WTC11 (cell line): Measurements from ENCODE around the gene PDXK. TPM values are rescaled to one million over a fixed set of nuclear protein-coding genes. Genes with fewer than 3 reads are reported as not detected.

Experiments used
- ATAC-seq: fragments of 200-7000 bp; cut with Tn5 transposase; 2 replicates; pipeline ENCODE4 v1.10.0; 2021; ENCODE audit warnings: mild to moderate bottlenecking, moderate library complexity
- CTCF ChIA-PET: fragments of 300-600 bp; sonication (Branson Sonifier 250); formaldehyde crosslinking; loops from one replicate; lab custom pipeline; 2021; ENCODE audit warnings: antibody characterized with exemption; lab: Charles Lee
- POLR2A ChIA-PET: fragments of 350-600 bp; sonication (Branson Sonifier 250); formaldehyde crosslinking; loops from one replicate; lab custom pipeline; 2021; ENCODE audit warnings: antibody characterized with exemption; lab: Charles Lee
- DNase-seq: peaks from one replicate; pipeline ENCODE4 v3.0.0; 2021; ENCODE audit warnings: low spot score
- H3K27ac Mint-ChIP-seq: 2 replicates; pipeline ENCODE4 v1.8.0; 2021; ENCODE audit warnings: mixed read lengths
- H3K27me3 Mint-ChIP-seq: 2 replicates; pipeline ENCODE4 v1.8.0; 2021; ENCODE audit warnings: low read depth, mild to moderate bottlenecking, moderate library complexity, mixed read lengths
- H3K36me3 Mint-ChIP-seq: 2 replicates; pipeline ENCODE4 v1.8.0; 2021; ENCODE audit warnings: mixed read lengths
- H3K4me1 Mint-ChIP-seq: 2 replicates; pipeline ENCODE4 v1.8.0; 2022; ENCODE audit warnings: mixed read lengths
- H3K4me3 Mint-ChIP-seq: 2 replicates; pipeline ENCODE4 v1.8.0; 2021; ENCODE audit warnings: mild to moderate bottlenecking, moderate library complexity, mixed read lengths
- H3K9me3 Mint-ChIP-seq: 2 replicates; pipeline ENCODE4 v1.8.0; 2021; ENCODE audit warnings: mixed read lengths
- ATF1 ChIP-seq: sonication (generic); formaldehyde crosslinking; IDR thresholded peaks from 2 replicates; pipeline ENCODE4 v1.8.1; 2023; ENCODE audit warnings: mild to moderate bottlenecking, moderate library complexity, missing genetic modification reagents
- ATF6 ChIP-seq: sonication (generic); formaldehyde crosslinking; IDR thresholded peaks from 2 replicates; pipeline ENCODE4 v1.8.1; 2023; ENCODE audit warnings: mild to moderate bottlenecking, missing genetic modification reagents
- CREM ChIP-seq: sonication (generic); formaldehyde crosslinking; IDR thresholded peaks from 2 replicates; pipeline ENCODE4 v1.8.1; 2022; ENCODE audit warnings: mild to moderate bottlenecking, missing genetic modification reagents, moderate library complexity
- FOXJ3 ChIP-seq: sonication (generic); formaldehyde crosslinking; IDR thresholded peaks from 2 replicates; pipeline ENCODE4 v1.9.0; 2021; ENCODE audit warnings: missing genetic modification reagents, mild to moderate bottlenecking, borderline replicate concordance
- FOXK1 ChIP-seq: sonication (generic); formaldehyde crosslinking; IDR thresholded peaks from 2 replicates; pipeline ENCODE4 v1.8.0; 2022; ENCODE audit warnings: mild to moderate bottlenecking, moderate library complexity, missing genetic modification reagents
- MYBL2 ChIP-seq: sonication (generic); formaldehyde crosslinking; IDR thresholded peaks from 2 replicates; pipeline ENCODE4 v1.8.1; 2023; ENCODE audit warnings: mild to moderate bottlenecking, moderate library complexity, missing genetic modification reagents
- NR1H2 ChIP-seq: sonication (generic); formaldehyde crosslinking; IDR thresholded peaks from 2 replicates; pipeline ENCODE4 v1.9.0; 2021; ENCODE audit warnings: mild to moderate bottlenecking, moderate library complexity, missing genetic modification reagents
- NR2C2 ChIP-seq: sonication (generic); formaldehyde crosslinking; IDR thresholded peaks from 2 replicates; pipeline ENCODE4 v1.8.0; 2022; ENCODE audit warnings: mild to moderate bottlenecking, missing genetic modification reagents
- NR3C1 ChIP-seq: sonication (generic); formaldehyde crosslinking; conservative IDR thresholded peaks from 2 replicates; pipeline ENCODE4 v1.8.1; 2023; ENCODE audit warnings: low read depth, mild to moderate bottlenecking, missing genetic modification reagents
- TCF7 ChIP-seq: sonication (generic); formaldehyde crosslinking; IDR thresholded peaks from 2 replicates; pipeline ENCODE4 v1.8.0; 2022; ENCODE audit warnings: mild to moderate bottlenecking, low read depth, missing genetic modification reagents, moderate library complexity
- TEAD1 ChIP-seq: sonication (generic); formaldehyde crosslinking; IDR thresholded peaks from 2 replicates; pipeline ENCODE4 v1.8.0; 2022; ENCODE audit warnings: mild to moderate bottlenecking, missing genetic modification reagents
- USF1 ChIP-seq: sonication (generic); formaldehyde crosslinking; IDR thresholded peaks from 2 replicates; pipeline ENCODE4 v1.8.0; 2022; ENCODE audit warnings: mild to moderate bottlenecking, missing genetic modification reagents
- ZBTB21 ChIP-seq: sonication (generic); formaldehyde crosslinking; IDR thresholded peaks from 2 replicates; pipeline ENCODE4 v1.8.1; 2023; ENCODE audit warnings: mild to moderate bottlenecking, missing genetic modification reagents, borderline replicate concordance
- ZNF219 ChIP-seq: sonication (generic); formaldehyde crosslinking; IDR thresholded peaks from 2 replicates; pipeline ENCODE4 v1.8.0; 2023; ENCODE audit warnings: missing genetic modification reagents, mild to moderate bottlenecking, borderline replicate concordance
- ZNF317 ChIP-seq: sonication (generic); formaldehyde crosslinking; IDR thresholded peaks from 2 replicates; pipeline ENCODE4 v1.8.1; 2023; ENCODE audit warnings: low read depth, mild to moderate bottlenecking, moderate library complexity, missing genetic modification reagents, borderline replicate concordance
- ZNF423 ChIP-seq: fragments of 250-450 bp; sonication (Bioruptor Pico); IDR thresholded peaks from 2 replicates; pipeline ENCODE4 v2.1.2; 2022; ENCODE audit warnings: mild to moderate bottlenecking, moderate library complexity
- total RNA-seq: library from RNA; stranded (reverse); gene quantifications from 3 replicates; pipeline ENCODE4 v1.2.3, GENCODE V29; 2021
- TF ChIP-seq, protein P1 (sequence below): sonication (generic); formaldehyde crosslinking; IDR thresholded peaks from 2 replicates; pipeline ENCODE4 v1.8.1; 2023; ENCODE audit warnings: mild to moderate bottlenecking, missing genetic modification reagents, borderline replicate concordance
- TF ChIP-seq, protein P2 (sequence below): sonication (generic); formaldehyde crosslinking; IDR thresholded peaks from 2 replicates; pipeline ENCODE4 v1.8.0; 2022; ENCODE audit warnings: mild to moderate bottlenecking, missing genetic modification reagents
- TF ChIP-seq, protein P3 (sequence below): sonication (generic); formaldehyde crosslinking; IDR thresholded peaks from 2 replicates; pipeline ENCODE4 v1.8.0; 2022; ENCODE audit warnings: mild to moderate bottlenecking, missing genetic modification reagents

Gene PDXK
- total RNA-seq, 1 experiment from 2014 or later: 120 TPM

DNA sequence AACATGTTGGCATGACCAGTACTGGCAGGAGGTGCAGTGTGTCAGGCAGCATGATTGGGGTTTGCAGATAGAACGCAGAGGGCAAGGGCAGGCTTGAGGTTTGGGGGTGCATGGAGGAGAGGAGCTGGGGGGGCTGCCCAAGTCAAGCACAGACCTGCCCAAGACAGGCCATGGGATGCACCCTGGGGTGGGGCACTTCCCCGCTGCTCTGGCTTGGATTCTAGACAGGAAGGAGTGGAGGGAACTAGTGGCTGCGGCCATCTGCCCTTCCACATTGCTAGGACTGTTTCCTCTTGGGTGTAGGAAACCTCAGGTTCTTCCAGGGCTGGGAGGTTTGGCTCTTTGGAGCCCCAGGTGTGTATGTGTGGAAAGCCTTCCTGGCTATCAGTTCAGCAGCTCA, 3.0 kb downstream of the PDXK start:
- peaks cover 17% of the 10 kb centered on the region for H3K4me1 Mint-ChIP-seq
- CTCF ChIA-PET: no interaction called here
- no peak for ATAC-seq
- TF ChIP-seq NR1H2 (no peak), ZBTB21 (CRISPR knock-in tag) (no peak), TEAD1 (CRISPR knock-in tag) (no peak)
- H3K36me3 Mint-ChIP-seq: peaks cover 5% of the 10 kb centered on the region
- H3K4me3 Mint-ChIP-seq: no peak overlapping the region
- 0 out of 2 replicates have a peak overlapping the region, but pooled peaks have one; percentile 63 for H3K27ac Mint-ChIP-seq
- H3K27me3 Mint-ChIP-seq: peaks cover 9% of the 10 kb centered on the region
- H3K9me3 Mint-ChIP-seq: no peaks in the 10 kb centered on the region
- POLR2A ChIA-PET: no interaction called here
- DNase-seq: no peak

- no peak overlapping the region for H3K4me3 Mint-ChIP-seq
- H3K4me1 Mint-ChIP-seq: peaks cover 26% of the 10 kb centered on the region
- no peaks in the 10 kb centered on the region for H3K27me3 Mint-ChIP-seq
Observed at GRCh38 chr21:43723648-43724047, 4.7 kb downstream of the PDXK start.

DNA sequence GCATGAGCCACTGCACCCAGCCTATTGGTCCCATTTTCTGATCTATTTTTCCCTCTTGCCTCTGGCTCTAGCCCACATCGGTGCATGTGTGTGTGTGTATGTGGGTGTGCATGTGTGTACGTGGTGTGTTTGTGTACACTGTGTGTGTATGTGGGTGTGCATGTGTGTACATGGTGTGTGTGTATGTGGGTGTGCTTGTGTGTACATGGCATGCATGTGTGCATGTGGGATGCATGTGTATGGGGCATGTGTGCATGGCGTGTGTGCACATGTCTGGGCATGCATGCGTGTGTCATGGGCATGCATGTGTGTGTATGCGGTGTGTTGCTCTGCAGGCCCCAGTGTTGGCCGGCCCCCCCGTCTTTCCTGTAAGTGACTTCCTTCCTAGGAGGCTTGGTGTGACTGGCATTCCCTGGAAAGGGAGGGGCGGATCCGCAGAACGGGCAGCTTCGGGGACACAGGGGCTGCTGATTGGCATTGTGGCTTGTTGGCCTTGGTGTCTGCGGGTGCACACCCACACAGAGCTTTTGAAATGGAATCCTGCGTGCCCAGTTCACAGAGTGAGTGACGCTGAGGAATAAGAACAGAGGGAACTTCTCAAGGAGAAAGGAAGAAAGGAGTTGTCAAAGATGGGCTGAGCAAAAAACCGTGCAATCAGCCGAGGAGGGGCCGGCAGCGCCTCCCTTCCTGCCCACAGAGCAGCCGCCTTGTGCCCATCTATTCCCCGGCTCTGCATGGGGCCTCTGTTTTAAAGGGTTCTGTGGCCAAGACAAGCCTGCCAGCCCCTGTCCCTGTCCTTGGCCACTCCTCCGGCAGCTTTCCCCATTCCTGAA, 8.0 kb downstream of the PDXK start:
- peaks cover 5% of the 10 kb centered on the region for H3K36me3 Mint-ChIP-seq
- POLR2A ChIA-PET: interaction anchor here (2.4 kb wide), 1 partner anchor 14 kb away, joined by 6 read pairs; no protein-coding TSS in a partner anchor
- CTCF ChIA-PET: interaction anchor here (1.5 to 2.9 kb wide), 7 partner anchors 8 to 228 kb away, joined by 3 to 45 read pairs (median 7); partner anchors contain the start of gene PDXK
- DNase-seq: no peak
- no peak for ATAC-seq
- peak overlapping the region; percentile 98 for H3K27ac Mint-ChIP-seq
- no peaks in the 10 kb centered on the region for H3K9me3 Mint-ChIP-seq
- H3K4me3 Mint-ChIP-seq: no peak overlapping the region
- no peaks in the 10 kb centered on the region for H3K27me3 Mint-ChIP-seq
- peaks cover 20% of the 10 kb centered on the region for H3K4me1 Mint-ChIP-seq
- TF ChIP-seq, protein P1, sequence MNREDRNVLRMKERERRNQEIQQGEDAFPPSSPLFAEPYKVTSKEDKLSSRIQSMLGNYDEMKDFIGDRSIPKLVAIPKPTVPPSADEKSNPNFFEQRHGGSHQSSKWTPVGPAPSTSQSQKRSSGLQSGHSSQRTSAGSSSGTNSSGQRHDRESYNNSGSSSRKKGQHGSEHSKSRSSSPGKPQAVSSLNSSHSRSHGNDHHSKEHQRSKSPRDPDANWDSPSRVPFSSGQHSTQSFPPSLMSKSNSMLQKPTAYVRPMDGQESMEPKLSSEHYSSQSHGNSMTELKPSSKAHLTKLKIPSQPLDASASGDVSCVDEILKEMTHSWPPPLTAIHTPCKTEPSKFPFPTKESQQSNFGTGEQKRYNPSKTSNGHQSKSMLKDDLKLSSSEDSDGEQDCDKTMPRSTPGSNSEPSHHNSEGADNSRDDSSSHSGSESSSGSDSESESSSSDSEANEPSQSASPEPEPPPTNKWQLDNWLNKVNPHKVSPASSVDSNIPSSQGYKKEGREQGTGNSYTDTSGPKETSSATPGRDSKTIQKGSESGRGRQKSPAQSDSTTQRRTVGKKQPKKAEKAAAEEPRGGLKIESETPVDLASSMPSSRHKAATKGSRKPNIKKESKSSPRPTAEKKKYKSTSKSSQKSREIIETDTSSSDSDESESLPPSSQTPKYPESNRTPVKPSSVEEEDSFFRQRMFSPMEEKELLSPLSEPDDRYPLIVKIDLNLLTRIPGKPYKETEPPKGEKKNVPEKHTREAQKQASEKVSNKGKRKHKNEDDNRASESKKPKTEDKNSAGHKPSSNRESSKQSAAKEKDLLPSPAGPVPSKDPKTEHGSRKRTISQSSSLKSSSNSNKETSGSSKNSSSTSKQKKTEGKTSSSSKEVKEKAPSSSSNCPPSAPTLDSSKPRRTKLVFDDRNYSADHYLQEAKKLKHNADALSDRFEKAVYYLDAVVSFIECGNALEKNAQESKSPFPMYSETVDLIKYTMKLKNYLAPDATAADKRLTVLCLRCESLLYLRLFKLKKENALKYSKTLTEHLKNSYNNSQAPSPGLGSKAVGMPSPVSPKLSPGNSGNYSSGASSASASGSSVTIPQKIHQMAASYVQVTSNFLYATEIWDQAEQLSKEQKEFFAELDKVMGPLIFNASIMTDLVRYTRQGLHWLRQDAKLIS (CRISPR knock-in tag): no peak
- TF ChIP-seq MYBL2 (CRISPR knock-in tag): no peak
- TF ChIP-seq ZNF317 (CRISPR knock-in tag): no peak
- TF ChIP-seq, protein P2, sequence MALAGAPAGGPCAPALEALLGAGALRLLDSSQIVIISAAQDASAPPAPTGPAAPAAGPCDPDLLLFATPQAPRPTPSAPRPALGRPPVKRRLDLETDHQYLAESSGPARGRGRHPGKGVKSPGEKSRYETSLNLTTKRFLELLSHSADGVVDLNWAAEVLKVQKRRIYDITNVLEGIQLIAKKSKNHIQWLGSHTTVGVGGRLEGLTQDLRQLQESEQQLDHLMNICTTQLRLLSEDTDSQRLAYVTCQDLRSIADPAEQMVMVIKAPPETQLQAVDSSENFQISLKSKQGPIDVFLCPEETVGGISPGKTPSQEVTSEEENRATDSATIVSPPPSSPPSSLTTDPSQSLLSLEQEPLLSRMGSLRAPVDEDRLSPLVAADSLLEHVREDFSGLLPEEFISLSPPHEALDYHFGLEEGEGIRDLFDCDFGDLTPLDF: no peak

More at GRCh38 chr21:43723648-43724047, 4.7 kb downstream of the PDXK start:
- ChIA-PET CTCF (no interaction called here), POLR2A (no interaction called here)
- ATAC-seq (no peak), DNase-seq (no peak)
- H3K36me3 Mint-ChIP-seq: peaks cover 5% of the 10 kb centered on the region
- H3K27ac Mint-ChIP-seq: peak overlapping the region; percentile 27; the same call in 1 of the 2 replicates
- H3K9me3 Mint-ChIP-seq: no peaks in the 10 kb centered on the region
- TF ChIP-seq NR2C2 (CRISPR knock-in tag) (no peak), TCF7 (no peak), ZNF317 (CRISPR knock-in tag) (no peak), ATF1 (CRISPR knock-in tag) (no peak), FOXK1 (CRISPR knock-in tag) (no peak), FOXJ3 (CRISPR knock-in tag) (no peak), ATF6 (CRISPR knock-in tag) (no peak), USF1 (CRISPR knock-in tag) (no peak), CREM (CRISPR knock-in tag) (no peak), ZNF423 (CRISPR knock-in tag) (no peak), ZNF219 (CRISPR knock-in tag) (no peak), NR3C1 (CRISPR knock-in tag) (no peak)
- TF ChIP-seq, protein P3, sequence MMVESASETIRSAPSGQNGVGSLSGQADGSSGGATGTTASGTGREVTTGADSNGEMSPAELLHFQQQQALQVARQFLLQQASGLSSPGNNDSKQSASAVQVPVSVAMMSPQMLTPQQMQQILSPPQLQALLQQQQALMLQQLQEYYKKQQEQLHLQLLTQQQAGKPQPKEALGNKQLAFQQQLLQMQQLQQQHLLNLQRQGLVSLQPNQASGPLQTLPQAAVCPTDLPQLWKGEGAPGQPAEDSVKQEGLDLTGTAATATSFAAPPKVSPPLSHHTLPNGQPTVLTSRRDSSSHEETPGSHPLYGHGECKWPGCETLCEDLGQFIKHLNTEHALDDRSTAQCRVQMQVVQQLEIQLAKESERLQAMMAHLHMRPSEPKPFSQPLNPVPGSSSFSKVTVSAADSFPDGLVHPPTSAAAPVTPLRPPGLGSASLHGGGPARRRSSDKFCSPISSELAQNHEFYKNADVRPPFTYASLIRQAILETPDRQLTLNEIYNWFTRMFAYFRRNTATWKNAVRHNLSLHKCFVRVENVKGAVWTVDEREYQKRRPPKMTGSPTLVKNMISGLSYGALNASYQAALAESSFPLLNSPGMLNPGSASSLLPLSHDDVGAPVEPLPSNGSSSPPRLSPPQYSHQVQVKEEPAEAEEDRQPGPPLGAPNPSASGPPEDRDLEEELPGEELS (CRISPR knock-in tag): no peak
